A549 (cell line): Measurements from ENCODE around the gene SLC16A13. TPM values are rescaled to one million over a fixed set of nuclear protein-coding genes. Genes with fewer than 3 reads are reported as not detected.

Experiments
- ATAC-seq, 2 experiments: fragments of 200-7000 bp in 1 of 2; fragments of >200 bp in 1 of 2; cut with Nextera tagmentation in 1 of 2; cut with Tn5 transposase in 1 of 2; 3 replicates each; pipeline versions ENCODE4 v1.8.0 to v1.9.1; 2018 to 2020; ENCODE audit warnings: mild to moderate bottlenecking in 1 of 2, moderate library complexity in 1 of 2
- CTCF ChIA-PET: fragments of 300-600 bp; sonication (Branson Sonifier 250); formaldehyde crosslinking; extraction: SDS; loops from one replicate; lab custom pipeline; 2021; ENCODE audit warnings: antibody characterized with exemption, inconsistent platforms; lab: Yijun Ruan, JAX
- POLR2A ChIA-PET: fragments of 350-600 bp; formaldehyde crosslinking; extraction: SDS; loops from one replicate; lab custom pipeline; 2021; ENCODE audit warnings: antibody characterized with exemption, inconsistent platforms; lab: Yijun Ruan, JAX
- DNase-seq, 2 experiments: peaks; one replicate each; pipeline versions ENCODE4 v3.0.0 to v3.0.0-alpha.2; 2011 to 2016; ENCODE audit warnings: low read depth in 1 of 2, low spot score in 1 of 2
- FAIRE-seq: peaks from 2 replicates; lab custom pipeline; 2011; peaks lifted over from hg19 to GRCh38; lab: Jason Lieb, UNC
- H3K27ac ChIP-seq, 2 experiments: fragments of >200 bp; sonication (Bioruptor Twin); formaldehyde crosslinking; 3 replicates each; pipeline ENCODE4 v1.5.1; 2016 to 2017
- H3K4me1 ChIP-seq: fragments of >200 bp; sonication (Bioruptor Twin); formaldehyde crosslinking; 3 replicates; pipeline ENCODE4 v1.6.1; 2016
- H3K4me2 ChIP-seq: fragments of >200 bp; sonication (Bioruptor Twin); formaldehyde crosslinking; 3 replicates; pipeline ENCODE4 v1.6.1; 2016
- H3K4me3 ChIP-seq: fragments of >200 bp; sonication (Bioruptor Twin); formaldehyde crosslinking; 3 replicates; pipeline ENCODE4 v1.5.1; 2016
- H3K9me3 ChIP-seq: fragments of >200 bp; sonication (Bioruptor Twin); formaldehyde crosslinking; 3 replicates; pipeline ENCODE4 v1.6.1; 2016
- BHLHE40 ChIP-seq: IDR thresholded peaks from 2 replicates; pipeline ENCODE4 v1.6.1; 2012; ENCODE audit warnings: low read depth, low read length, inconsistent platforms
- CBX2 ChIP-seq: fragments of 200-600 bp; sonication (generic); IDR thresholded peaks from 2 replicates; pipeline ENCODE4 v1.6.1; 2016; ENCODE audit warnings: low read depth, mild to moderate bottlenecking, borderline replicate concordance
- CBX8 ChIP-seq: fragments of 200-600 bp; sonication (generic); IDR thresholded peaks from 2 replicates; pipeline ENCODE4 v1.6.1; 2016
- CEBPB ChIP-seq, 2 experiments: fragments of >200 bp in 1 of 2; sonication (Bioruptor Twin) in 1 of 2; formaldehyde crosslinking in 1 of 2; IDR thresholded peaks; 2 replicates each; pipeline ENCODE4 v1.6.1; 2012 to 2016
- CHD2 ChIP-seq: fragments of 150-350 bp; IDR thresholded peaks from 2 replicates; pipeline ENCODE4 v1.6.1; 2014; ENCODE audit warnings: low read length; ENCODE audit not compliant: partially characterized antibody
- CHD4 ChIP-seq: fragments of 200-600 bp; sonication (generic); IDR thresholded peaks from 2 replicates; pipeline ENCODE4 v1.6.1; 2016; ENCODE audit warnings: antibody characterized with exemption, mild to moderate bottlenecking, borderline replicate concordance
- EHF ChIP-seq: fragments of 250-450 bp; sonication (Bioruptor Pico); IDR thresholded peaks from 2 replicates; pipeline ENCODE4 v1.5.0; 2020; ENCODE audit warnings: mild to moderate bottlenecking
- FOSB ChIP-seq: fragments of 250-450 bp; sonication (Bioruptor Pico); IDR thresholded peaks from 2 replicates; pipeline ENCODE4 v1.5.0; 2020; ENCODE audit warnings: mild to moderate bottlenecking, moderate library complexity
- FOSL2 ChIP-seq, 2 experiments: fragments of 450-650 bp in 1 of 2; fragments of >200 bp in 1 of 2; sonication (Bioruptor Twin) in 1 of 2; formaldehyde crosslinking; IDR thresholded peaks; 2 replicates each; pipeline versions ENCODE4 v1.5.0 to v1.6.1; 2016 to 2020; ENCODE audit warnings: mild to moderate bottlenecking in 1 of 2, moderate library complexity in 1 of 2
- FOXS1 ChIP-seq: fragments of 250-450 bp; sonication (Bioruptor Pico); IDR thresholded peaks from 2 replicates; pipeline ENCODE4 v1.5.0; 2020; ENCODE audit warnings: mild to moderate bottlenecking, moderate library complexity
- HEYL ChIP-seq: fragments of 250-450 bp; sonication (Bioruptor Pico); IDR thresholded peaks from 2 replicates; pipeline ENCODE4 v1.8.0; 2021; ENCODE audit warnings: mild to moderate bottlenecking, moderate library complexity
- HOXA7 ChIP-seq: fragments of 250-450 bp; sonication (Bioruptor Pico); IDR thresholded peaks from 2 replicates; pipeline ENCODE4 v1.5.0; 2020; ENCODE audit warnings: mild to moderate bottlenecking, moderate library complexity
- HOXB5 ChIP-seq: fragments of 250-450 bp; sonication (Bioruptor Pico); IDR thresholded peaks from 2 replicates; pipeline ENCODE4 v1.5.0; 2020; ENCODE audit warnings: mild to moderate bottlenecking, moderate library complexity
- KDM1A ChIP-seq: fragments of 200-600 bp; sonication (generic); IDR thresholded peaks from 2 replicates; pipeline ENCODE4 v1.6.1; 2016; ENCODE audit warnings: low read depth, mild to moderate bottlenecking
- KDM5A ChIP-seq: fragments of 200-600 bp; sonication (generic); IDR thresholded peaks from 2 replicates; pipeline ENCODE4 v1.6.1; 2016; ENCODE audit warnings: antibody characterized with exemption, mild to moderate bottlenecking
- MAX ChIP-seq: IDR thresholded peaks from 2 replicates; pipeline ENCODE4 v1.6.1; 2012
- NPAS2 ChIP-seq: fragments of 250-450 bp; sonication (Bioruptor Pico); IDR thresholded peaks from 2 replicates; pipeline ENCODE4 v1.8.0; 2022; ENCODE audit warnings: mild to moderate bottlenecking, moderate library complexity, borderline replicate concordance
- POLR2A ChIP-seq: IDR thresholded peaks from 2 replicates; pipeline ENCODE4 v1.6.1; 2012; ENCODE audit warnings: mild to moderate bottlenecking, low read length
- POLR2AphosphoS2 ChIP-seq: conservative IDR thresholded peaks from 2 replicates; pipeline ENCODE4 v1.6.1; 2012; ENCODE audit warnings: low read length, improper control_type of control experiment, inconsistent platforms
- TFCP2L1 ChIP-seq: fragments of 250-450 bp; sonication (Bioruptor Pico); IDR thresholded peaks from 2 replicates; pipeline ENCODE4 v1.5.0; 2021; ENCODE audit warnings: mild to moderate bottlenecking
- TP53 ChIP-seq: fragments of 250-450 bp; sonication (Bioruptor Pico); IDR thresholded peaks from 2 replicates; pipeline ENCODE4 v1.5.0; 2021; ENCODE audit warnings: mild to moderate bottlenecking, moderate library complexity
- ZFP36 ChIP-seq: fragments of 450-650 bp; IDR thresholded peaks from 2 replicates; pipeline ENCODE4 v1.6.1; 2014; ENCODE audit warnings: borderline replicate concordance; ENCODE audit not compliant: partially characterized antibody
- WGBS: methylation state at CpG from one replicate; pipeline ENCODE4 v1.1.6; 2017; ENCODE audit errors: missing lambda C conversion rate; 5-methylcytosine and 5-hydroxymethylcytosine counted together
- polyA plus RNA-seq, 4 experiments: library from polyadenylated mRNA; depleted of rRNA in 3 of 4; stranded (reverse); fragments of >200 nt; fragmentation: RNase III in 1 of 4; extraction: RNeasy Plus Mini Kit Qiagen cat#74134 plus additional on column Dnase treatment in 1 of 4; gene quantifications; 2 replicates in 3 of 4; 3 replicates in 1 of 4; pipeline ENCODE4 v1.2.3, GENCODE V29; 2011 to 2017
- TF ChIP-seq, protein P1 (sequence below): fragments of >200 bp; sonication (Bioruptor Twin); formaldehyde crosslinking; IDR thresholded peaks from 2 replicates; pipeline ENCODE4 v1.6.1; 2016
- TF ChIP-seq, protein P2 (sequence below): fragments of 150-350 bp; IDR thresholded peaks from 2 replicates; pipeline ENCODE4 v1.6.1; 2014; ENCODE audit warnings: low read depth, mild to moderate bottlenecking, low read length
- TF ChIP-seq, protein P3 (sequence below): fragments of 250-450 bp; sonication (Bioruptor Pico); IDR thresholded peaks from 2 replicates; pipeline ENCODE4 v1.5.0; 2021; ENCODE audit warnings: mild to moderate bottlenecking, moderate library complexity, borderline replicate concordance
- TF ChIP-seq, protein P4 (sequence below): fragments of 200-600 bp; sonication (generic); IDR thresholded peaks from 2 replicates; pipeline ENCODE4 v1.6.1; 2016; ENCODE audit warnings: antibody characterized with exemption, mild to moderate bottlenecking, moderate library complexity

The SLC16A13 gene
- polyA plus RNA-seq, 2 of the 4 experiments (the other 2 are of a cell fraction): 8.0 to 10.9 TPM

DNA sequence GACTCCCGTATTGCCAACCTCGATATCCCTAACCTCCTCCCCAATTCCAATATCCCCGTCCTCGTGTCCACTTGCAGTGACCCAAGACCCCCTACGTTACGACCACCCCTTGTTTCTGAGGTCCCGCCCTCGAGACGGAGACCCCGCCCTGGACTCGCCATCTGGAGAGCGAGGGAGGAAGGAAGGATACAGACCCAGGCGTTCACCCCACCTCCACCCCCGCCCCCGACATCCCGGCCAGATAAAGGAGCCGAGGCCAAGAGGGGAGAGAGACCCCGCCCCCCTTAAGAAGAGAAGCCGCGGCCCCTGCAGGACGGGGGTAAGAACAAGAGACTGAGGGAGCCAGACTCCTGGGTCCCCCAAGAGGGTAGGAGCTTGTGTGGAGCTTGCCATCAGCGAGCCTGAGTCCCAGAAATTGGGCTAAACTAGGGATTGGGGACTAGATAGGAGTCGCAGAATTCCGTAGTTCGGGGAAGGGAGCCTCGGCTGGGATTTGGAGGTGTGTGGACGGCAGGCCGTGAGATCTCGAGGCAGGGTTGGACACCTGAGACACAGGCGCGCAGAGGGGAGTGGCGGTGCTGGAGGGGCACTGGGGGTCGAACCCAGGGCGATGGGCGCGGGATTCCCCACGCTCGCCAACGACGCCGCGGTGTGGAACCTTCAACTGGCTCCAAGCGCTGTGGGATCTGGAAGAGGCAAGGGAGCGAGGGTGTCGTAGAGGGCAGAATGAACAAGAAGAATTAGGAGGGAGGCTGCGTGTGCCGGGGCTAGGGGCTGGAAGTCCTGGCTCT is 12.8 kb upstream of the SLC16A13 start, which contains the start of gene BCL6B:
BCL6B (plus strand) TSS at position 270 of the 791 bp plus-strand sequence. CDS start 622 bp downstream, outside the sequence.
- DNase-seq (no peak), ATAC-seq (no peak), FAIRE-seq (no peak)
- Histone ChIP-seq H3K4me2 (peak within 1 kb of the TSS; percentile 65), H3K27ac (peak within 1 kb of the TSS; percentile 42 to 71; a peak in 5 of 6 replicates), H3K9me3 (no peaks in the 10 kb centered on the region), H3K4me1 (peaks cover 24% of the 10 kb centered on the region), H3K4me3 (peak within 1 kb of the TSS; percentile 9; the same call in 1 of the 3 replicates)
- TF ChIP-seq TFCP2L1 (CRISPR knock-in tag) (no peak), KDM1A (no peak), HOXB5 (CRISPR knock-in tag) (no peak), POLR2AphosphoS2 (no peak), KDM5A (no peak), BHLHE40 (no peak), CBX2 (no peak), HOXA7 (CRISPR knock-in tag) (no peak), NPAS2 (CRISPR knock-in tag) (no peak), POLR2A (no peak), FOSB (CRISPR knock-in tag) (no peak), FOSL2 (IDR thresholded peaks at IDR 0.05) (no peak), FOSL2 (CRISPR knock-in tag; IDR thresholded peaks at IDR 0.05) (no peak), CEBPB (IDR thresholded peaks at IDR 0.05) (no peak), FOXS1 (no peak), HEYL (no peak), CHD2 (no peak)
- TF ChIP-seq, protein P1, sequence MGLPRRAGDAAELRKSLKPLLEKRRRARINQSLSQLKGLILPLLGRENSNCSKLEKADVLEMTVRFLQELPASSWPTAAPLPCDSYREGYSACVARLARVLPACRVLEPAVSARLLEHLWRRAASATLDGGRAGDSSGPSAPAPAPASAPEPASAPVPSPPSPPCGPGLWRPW: no peak
- TF ChIP-seq, protein P2, sequence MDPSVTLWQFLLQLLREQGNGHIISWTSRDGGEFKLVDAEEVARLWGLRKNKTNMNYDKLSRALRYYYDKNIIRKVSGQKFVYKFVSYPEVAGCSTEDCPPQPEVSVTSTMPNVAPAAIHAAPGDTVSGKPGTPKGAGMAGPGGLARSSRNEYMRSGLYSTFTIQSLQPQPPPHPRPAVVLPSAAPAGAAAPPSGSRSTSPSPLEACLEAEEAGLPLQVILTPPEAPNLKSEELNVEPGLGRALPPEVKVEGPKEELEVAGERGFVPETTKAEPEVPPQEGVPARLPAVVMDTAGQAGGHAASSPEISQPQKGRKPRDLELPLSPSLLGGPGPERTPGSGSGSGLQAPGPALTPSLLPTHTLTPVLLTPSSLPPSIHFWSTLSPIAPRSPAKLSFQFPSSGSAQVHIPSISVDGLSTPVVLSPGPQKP: no peak
- ChIA-PET CTCF (interaction anchor here (0.6 to 11.4 kb wide), 24 partner anchors 8 to 576 kb away, joined by 3 to 77 read pairs (median 6); no protein-coding TSS in a partner anchor), POLR2A (interaction anchor here (1.3 kb wide), 1 partner anchor 13 kb away, joined by 16 read pairs; the partner anchor contains the start of gene SLC16A13)
- 86% methylated on average over 46 of the region's 47 CpGs for WGBS

DNA sequence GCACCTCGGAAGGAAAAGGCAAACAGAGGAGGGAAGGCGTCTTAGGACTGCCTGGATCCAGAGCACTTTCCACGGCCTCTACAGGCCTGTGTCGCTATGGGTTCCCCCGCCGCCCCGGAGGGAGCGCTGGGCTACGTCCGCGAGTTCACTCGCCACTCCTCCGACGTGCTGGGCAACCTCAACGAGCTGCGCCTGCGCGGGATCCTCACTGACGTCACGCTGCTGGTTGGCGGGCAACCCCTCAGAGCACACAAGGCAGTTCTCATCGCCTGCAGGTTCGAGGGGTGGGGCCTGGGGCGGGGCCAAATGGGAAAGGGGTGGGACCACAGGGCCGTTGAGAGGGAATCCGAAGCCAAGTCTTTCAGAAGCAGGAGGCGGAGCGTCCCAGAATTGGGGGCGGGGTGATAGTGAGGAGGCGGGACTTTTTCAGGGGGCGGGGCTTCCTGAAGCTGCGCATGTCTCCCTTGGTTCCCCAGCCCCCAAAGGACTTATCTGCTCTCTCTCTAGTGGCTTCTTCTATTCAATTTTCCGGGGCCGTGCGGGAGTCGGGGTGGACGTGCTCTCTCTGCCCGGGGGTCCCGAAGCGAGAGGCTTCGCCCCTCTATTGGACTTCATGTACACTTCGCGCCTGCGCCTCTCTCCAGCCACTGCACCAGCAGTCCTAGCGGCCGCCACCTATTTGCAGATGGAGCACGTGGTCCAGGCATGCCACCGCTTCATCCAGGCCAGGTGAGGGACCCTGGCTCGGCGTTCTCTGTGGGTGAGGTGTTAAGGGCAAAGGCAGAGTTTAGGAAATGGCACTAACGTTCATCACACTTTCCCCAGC is 12.0 kb upstream of the SLC16A13 start:
- ChIA-PET POLR2A (interaction anchor here (0.6 to 1.3 kb wide), 2 partner anchors 9 to 12 kb away, joined by 4 to 16 read pairs; partner anchors contain the start of gene SLC16A13), CTCF (interaction anchor here (0.6 to 11.4 kb wide), 17 partner anchors 8 to 577 kb away, joined by 3 to 77 read pairs (median 4); no protein-coding TSS in a partner anchor)
- WGBS: 39% methylated on average over 51 of the region's 51 CpGs
- Histone ChIP-seq H3K27ac (peak overlapping the region; percentile 40 to 70; a peak in 5 of 6 replicates), H3K4me1 (peaks cover 21% of the 10 kb centered on the region), H3K4me3 (peak overlapping the region; percentile 9; the same call in 1 of the 3 replicates), H3K4me2 (peak overlapping the region; percentile 65), H3K9me3 (no peaks in the 10 kb centered on the region)
- DNase-seq: peak; percentile 97 to 99
- peak; percentile 18 for FAIRE-seq
- ATAC-seq: peak; percentile 52 to 76
- no peak for TF ChIP-seq POLR2AphosphoS2
- TF ChIP-seq, protein P3, sequence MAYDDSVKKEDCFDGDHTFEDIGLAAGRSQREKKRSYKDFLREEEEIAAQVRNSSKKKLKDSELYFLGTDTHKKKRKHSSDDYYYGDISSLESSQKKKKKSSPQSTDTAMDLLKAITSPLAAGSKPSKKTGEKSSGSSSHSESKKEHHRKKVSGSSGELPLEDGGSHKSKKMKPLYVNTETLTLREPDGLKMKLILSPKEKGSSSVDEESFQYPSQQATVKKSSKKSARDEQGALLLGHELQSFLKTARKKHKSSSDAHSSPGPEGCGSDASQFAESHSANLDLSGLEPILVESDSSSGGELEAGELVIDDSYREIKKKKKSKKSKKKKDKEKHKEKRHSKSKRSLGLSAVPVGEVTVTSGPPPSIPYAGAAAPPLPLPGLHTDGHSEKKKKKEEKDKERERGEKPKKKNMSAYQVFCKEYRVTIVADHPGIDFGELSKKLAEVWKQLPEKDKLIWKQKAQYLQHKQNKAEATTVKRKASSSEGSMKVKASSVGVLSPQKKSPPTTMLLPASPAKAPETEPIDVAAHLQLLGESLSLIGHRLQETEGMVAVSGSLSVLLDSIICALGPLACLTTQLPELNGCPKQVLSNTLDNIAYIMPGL: no peak
- TF ChIP-seq MAX: peak; percentile 51
- TF ChIP-seq KDM1A: no peak
- no peak for TF ChIP-seq EHF (CRISPR knock-in tag)
- no peak for TF ChIP-seq ZFP36
- TF ChIP-seq POLR2A: peak; percentile 40
- TF ChIP-seq, protein P4, sequence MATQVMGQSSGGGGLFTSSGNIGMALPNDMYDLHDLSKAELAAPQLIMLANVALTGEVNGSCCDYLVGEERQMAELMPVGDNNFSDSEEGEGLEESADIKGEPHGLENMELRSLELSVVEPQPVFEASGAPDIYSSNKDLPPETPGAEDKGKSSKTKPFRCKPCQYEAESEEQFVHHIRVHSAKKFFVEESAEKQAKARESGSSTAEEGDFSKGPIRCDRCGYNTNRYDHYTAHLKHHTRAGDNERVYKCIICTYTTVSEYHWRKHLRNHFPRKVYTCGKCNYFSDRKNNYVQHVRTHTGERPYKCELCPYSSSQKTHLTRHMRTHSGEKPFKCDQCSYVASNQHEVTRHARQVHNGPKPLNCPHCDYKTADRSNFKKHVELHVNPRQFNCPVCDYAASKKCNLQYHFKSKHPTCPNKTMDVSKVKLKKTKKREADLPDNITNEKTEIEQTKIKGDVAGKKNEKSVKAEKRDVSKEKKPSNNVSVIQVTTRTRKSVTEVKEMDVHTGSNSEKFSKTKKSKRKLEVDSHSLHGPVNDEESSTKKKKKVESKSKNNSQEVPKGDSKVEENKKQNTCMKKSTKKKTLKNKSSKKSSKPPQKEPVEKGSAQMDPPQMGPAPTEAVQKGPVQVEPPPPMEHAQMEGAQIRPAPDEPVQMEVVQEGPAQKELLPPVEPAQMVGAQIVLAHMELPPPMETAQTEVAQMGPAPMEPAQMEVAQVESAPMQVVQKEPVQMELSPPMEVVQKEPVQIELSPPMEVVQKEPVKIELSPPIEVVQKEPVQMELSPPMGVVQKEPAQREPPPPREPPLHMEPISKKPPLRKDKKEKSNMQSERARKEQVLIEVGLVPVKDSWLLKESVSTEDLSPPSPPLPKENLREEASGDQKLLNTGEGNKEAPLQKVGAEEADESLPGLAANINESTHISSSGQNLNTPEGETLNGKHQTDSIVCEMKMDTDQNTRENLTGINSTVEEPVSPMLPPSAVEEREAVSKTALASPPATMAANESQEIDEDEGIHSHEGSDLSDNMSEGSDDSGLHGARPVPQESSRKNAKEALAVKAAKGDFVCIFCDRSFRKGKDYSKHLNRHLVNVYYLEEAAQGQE: no peak
- no peak for TF ChIP-seq CBX8
- no peak for TF ChIP-seq CHD4
- no peak for TF ChIP-seq HOXB5 (CRISPR knock-in tag)
- TF ChIP-seq NPAS2 (CRISPR knock-in tag): no peak
- TF ChIP-seq TP53 (CRISPR knock-in tag): no peak
- TF ChIP-seq CEBPB (IDR thresholded peaks at IDR 0.05): no peak
